Activated CD8-positive, alpha-beta memory T cell treated with anti-CD3 and anti-CD28 coated beads, Interleukin-2, amount 50 U/mL, for 1 hour (primary cell): ENCODE data around the gene SRCIN1.
"Not testable (repeated sequence)": the region's sequence is repeated elsewhere in the genome, so short reads cannot be mapped to it uniquely, and the experiment has no call there.

Source experiments
- DNase-seq: peaks from one replicate; pipeline ENCODE4 v3.0.0-alpha.2; 2020; ENCODE audit errors: extremely low read depth

Gene SRCIN1

DNA sequence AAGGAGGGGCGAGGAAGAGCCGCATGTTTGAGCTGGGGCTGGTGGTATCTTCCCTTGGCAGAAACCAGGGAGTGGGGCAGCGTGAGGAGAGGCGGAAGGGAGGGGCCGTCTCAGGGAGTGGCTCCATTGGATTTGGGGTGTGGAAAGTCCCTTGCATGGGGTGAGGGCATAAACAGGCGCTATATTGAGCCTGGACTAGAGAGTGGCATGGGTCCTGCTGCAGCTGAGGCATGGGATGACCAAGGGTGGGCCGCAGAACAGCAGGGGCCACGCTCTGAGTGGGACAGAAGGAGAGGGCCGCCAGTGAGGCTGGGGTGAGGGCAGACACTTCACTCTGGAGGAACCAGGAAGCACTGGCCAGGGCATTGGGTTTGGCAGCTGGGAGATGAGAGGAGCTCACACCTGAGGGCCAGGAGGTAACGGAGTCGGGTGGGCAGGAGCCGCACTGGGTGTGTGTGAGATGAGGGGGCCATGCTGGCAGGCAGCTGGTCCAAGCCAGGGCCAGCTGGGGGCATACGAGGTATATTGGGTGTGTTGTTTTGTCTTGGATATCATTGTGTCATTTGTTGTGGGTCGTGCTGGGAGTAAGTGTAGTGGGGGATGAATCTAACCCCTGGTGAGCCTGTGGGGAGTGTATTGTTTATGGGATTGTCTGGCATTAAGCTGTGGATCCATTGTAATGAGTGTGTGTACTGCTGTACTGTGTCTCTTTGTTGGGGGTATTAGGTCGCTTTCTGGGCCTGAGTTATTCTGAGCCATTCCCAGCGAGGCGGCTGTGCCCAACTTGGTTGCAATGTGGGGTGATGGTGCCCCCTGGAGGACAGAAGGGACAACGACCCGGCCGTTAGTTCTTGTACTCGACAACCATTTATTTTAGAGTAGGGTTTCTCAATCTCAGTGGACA lies 121.3 kb downstream of the SRCIN1 start:
- DNase-seq = not testable (repeated sequence)

DNA sequence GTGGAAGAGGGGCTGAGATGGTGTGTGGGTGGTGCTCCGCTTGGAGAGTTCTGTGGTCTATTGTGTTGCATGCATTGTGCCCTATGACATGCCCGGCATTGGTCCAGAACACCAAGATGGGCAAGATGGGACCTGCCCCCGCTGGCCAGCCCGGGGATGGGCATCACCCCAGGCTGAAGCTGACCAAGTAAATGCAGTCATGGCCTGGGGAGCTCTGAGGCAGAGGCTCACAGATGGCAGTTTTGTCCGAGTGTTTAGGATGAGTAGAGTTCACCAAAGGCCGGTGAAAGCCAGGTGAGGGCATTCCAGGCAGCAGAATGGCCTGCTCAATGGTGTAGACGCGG lies 123.1 kb downstream of the SRCIN1 start:
- not testable (repeated sequence) for DNase-seq

DNA sequence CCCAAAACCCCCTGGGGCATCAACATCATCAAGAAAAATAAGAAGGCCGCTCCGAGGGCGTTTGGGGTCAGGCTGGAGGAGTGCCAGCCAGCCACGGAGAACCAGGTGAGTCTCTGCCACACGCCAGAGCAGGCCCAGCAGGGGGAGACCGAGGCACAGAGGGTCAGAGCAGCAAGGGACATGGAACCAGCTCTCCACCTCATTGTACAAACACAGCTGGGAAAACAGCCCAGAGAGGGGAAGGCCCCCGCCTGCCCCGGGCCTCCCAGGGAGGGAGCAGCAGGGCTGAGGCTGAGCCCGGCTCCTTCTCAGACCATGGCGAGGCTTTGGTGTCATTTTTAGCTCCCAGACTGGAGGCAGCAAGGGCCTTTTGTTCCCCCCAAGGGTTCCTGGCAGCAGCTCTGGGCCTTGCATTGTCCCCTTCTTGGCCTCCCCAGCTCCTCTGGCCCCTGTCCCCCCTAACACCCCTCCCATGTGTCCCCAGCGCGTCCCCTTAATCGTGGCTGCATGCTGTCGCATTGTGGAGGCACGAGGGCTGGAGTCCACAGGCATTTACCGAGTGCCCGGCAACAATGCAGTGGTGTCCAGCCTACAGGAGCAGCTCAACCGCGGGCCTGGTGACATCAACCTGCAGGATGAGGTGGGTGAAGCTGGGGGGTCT lies 123.6 kb downstream of the SRCIN1 start:
- DNase-seq = not testable (repeated sequence)
